Endodermal cell (in vitro differentiated cells): Measurements from ENCODE around the gene NPVF. TPM values are rescaled to one million over a fixed set of nuclear protein-coding genes. Genes with fewer than 3 reads are reported as not detected.

Experiments
- DNase-seq: peaks from one replicate; pipeline ENCODE4 v3.0.0-alpha.2; 2017
- H3K27ac ChIP-seq: 2 replicates; pipeline ENCODE4 v1.5.1; 2013; ENCODE audit warnings: mild to moderate bottlenecking, low read depth, low read length, moderate library complexity
- H3K27me3 ChIP-seq: 2 replicates; pipeline ENCODE4 v1.6.1; 2013; ENCODE audit warnings: mild to moderate bottlenecking, low read length, moderate library complexity; ENCODE audit not compliant: insufficient read depth, control insufficient read depth, poor library complexity, severe bottlenecking
- H3K36me3 ChIP-seq: 2 replicates; pipeline ENCODE4 v1.7.0; 2013; ENCODE audit warnings: mild to moderate bottlenecking, low read length, moderate library complexity; ENCODE audit not compliant: control insufficient read depth, insufficient read depth
- H3K4me1 ChIP-seq: one replicate; pipeline ENCODE4 v1.7.0; 2013; ENCODE audit warnings: low read length; ENCODE audit not compliant: control insufficient read depth, insufficient read depth
- H3K4me3 ChIP-seq: 2 replicates; pipeline ENCODE4 v1.5.1; 2013; ENCODE audit warnings: mild to moderate bottlenecking, low read length, moderate library complexity
- H3K9ac ChIP-seq: 2 replicates; pipeline ENCODE4 v1.6.1; 2013; ENCODE audit warnings: mild to moderate bottlenecking, low read length, moderate library complexity; ENCODE audit not compliant: poor library complexity, severe bottlenecking; ENCODE audit errors: extremely low read depth
- H3K9me3 ChIP-seq: 2 replicates; pipeline ENCODE4 v1.6.1; 2013; ENCODE audit warnings: mild to moderate bottlenecking, low read length, moderate library complexity; ENCODE audit not compliant: control insufficient read depth
- H3K27ac Mint-ChIP-seq: 2 replicates; pipeline ENCODE4 v1.8.0; 2020; ENCODE audit warnings: mixed read lengths
- H3K27me3 Mint-ChIP-seq: 2 replicates; pipeline ENCODE4 v1.8.0; 2021; ENCODE audit warnings: mild to moderate bottlenecking, mixed read lengths; ENCODE audit not compliant: insufficient read depth
- H3K36me3 Mint-ChIP-seq: 2 replicates; pipeline ENCODE4 v1.8.0; 2020; ENCODE audit warnings: low read depth, mixed read lengths
- H3K4me1 Mint-ChIP-seq: 2 replicates; pipeline ENCODE4 v1.8.0; 2020; ENCODE audit warnings: mixed read lengths
- H3K4me3 Mint-ChIP-seq: 2 replicates; pipeline ENCODE4 v1.8.0; 2020; ENCODE audit warnings: mild to moderate bottlenecking, moderate library complexity, mixed read lengths
- H3K9me3 Mint-ChIP-seq: 2 replicates; pipeline ENCODE4 v1.8.0; 2020; ENCODE audit warnings: mild to moderate bottlenecking, mixed read lengths
- WGBS, 2 experiments: methylation state at CpG; one replicate each; pipeline versions ENCODE4 v1.1.5 to v1.1.7; 2013; ENCODE audit warnings: missing lambda C conversion rate in 2 of 2, mixed read lengths in 1 of 2; ENCODE audit not compliant: insufficient coverage in 1 of 2, insufficient read length in 1 of 2; 5-methylcytosine and 5-hydroxymethylcytosine counted together
- total RNA-seq, 2 donors: library from RNA; stranded (reverse); fragmentation: NEBNext Ultra II Directional in 1 of 2; extraction: Animal tissue kit (Norgen Biotek cat#: 25700) in 1 of 2; gene quantifications; 2 replicates in 1 of 2; 3 replicates in 1 of 2; pipeline ENCODE4 v1.2.1, GENCODE V29; 2021
- TF ChIP-seq, protein P1 (sequence below): fragments of 200-600 bp; sonication (generic); conservative IDR thresholded peaks from 2 replicates; pipeline ENCODE4 v1.5.0; 2021; ENCODE audit warnings: antibody characterized with exemption, mild to moderate bottlenecking

The NPVF gene
- total RNA-seq, 2 donors from 2014 or later = not detected

- H3K27me3 ChIP-seq = no peaks in the 10 kb centered on the region
- no peak overlapping the region for H3K4me3 Mint-ChIP-seq
- no peak overlapping the region for H3K4me3 ChIP-seq
- no peaks in the 10 kb centered on the region for H3K4me1 Mint-ChIP-seq
- H3K36me3 ChIP-seq = no peaks in the 10 kb centered on the region
- H3K27ac ChIP-seq = no peak overlapping the region
- no peak for DNase-seq
- TF ChIP-seq, protein P1, sequence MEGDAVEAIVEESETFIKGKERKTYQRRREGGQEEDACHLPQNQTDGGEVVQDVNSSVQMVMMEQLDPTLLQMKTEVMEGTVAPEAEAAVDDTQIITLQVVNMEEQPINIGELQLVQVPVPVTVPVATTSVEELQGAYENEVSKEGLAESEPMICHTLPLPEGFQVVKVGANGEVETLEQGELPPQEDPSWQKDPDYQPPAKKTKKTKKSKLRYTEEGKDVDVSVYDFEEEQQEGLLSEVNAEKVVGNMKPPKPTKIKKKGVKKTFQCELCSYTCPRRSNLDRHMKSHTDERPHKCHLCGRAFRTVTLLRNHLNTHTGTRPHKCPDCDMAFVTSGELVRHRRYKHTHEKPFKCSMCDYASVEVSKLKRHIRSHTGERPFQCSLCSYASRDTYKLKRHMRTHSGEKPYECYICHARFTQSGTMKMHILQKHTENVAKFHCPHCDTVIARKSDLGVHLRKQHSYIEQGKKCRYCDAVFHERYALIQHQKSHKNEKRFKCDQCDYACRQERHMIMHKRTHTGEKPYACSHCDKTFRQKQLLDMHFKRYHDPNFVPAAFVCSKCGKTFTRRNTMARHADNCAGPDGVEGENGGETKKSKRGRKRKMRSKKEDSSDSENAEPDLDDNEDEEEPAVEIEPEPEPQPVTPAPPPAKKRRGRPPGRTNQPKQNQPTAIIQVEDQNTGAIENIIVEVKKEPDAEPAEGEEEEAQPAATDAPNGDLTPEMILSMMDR = no peak
- no peaks in the 10 kb centered on the region for H3K36me3 Mint-ChIP-seq
- H3K4me1 ChIP-seq = no peaks in the 10 kb centered on the region
- peaks cover 2% of the 10 kb centered on the region for H3K27me3 Mint-ChIP-seq
- H3K9ac ChIP-seq = no peak overlapping the region
- H3K9me3 Mint-ChIP-seq = no peaks in the 10 kb centered on the region
- WGBS, 2 experiments = 100% methylated on average over 1 to 2 of the region's 2 CpGs
- no peaks in the 10 kb centered on the region for H3K9me3 ChIP-seq
- no peak overlapping the region for H3K27ac Mint-ChIP-seq
These were observed 7.3 kb downstream of the NPVF start for GRCh38 chr7:25221009-25221408.

- Histone ChIP-seq H3K4me1 (no peaks in the 10 kb centered on the region), H3K9me3 (no peaks in the 10 kb centered on the region), H3K4me3 (no peak overlapping the region), H3K9ac (no peak overlapping the region), H3K27me3 (no peaks in the 10 kb centered on the region), H3K27ac (no peak overlapping the region), H3K36me3 (no peaks in the 10 kb centered on the region)
- H3K4me3 Mint-ChIP-seq = no peak overlapping the region
- H3K27me3 Mint-ChIP-seq = peaks cover 2% of the 10 kb centered on the region
- 90 to 94% methylated on average over 2 to 3 of the region's 3 CpGs for WGBS, 2 experiments
- TF ChIP-seq, protein P1 = no peak
- DNase-seq = no peak
- H3K9me3 Mint-ChIP-seq = no peaks in the 10 kb centered on the region
- no peak overlapping the region for H3K27ac Mint-ChIP-seq
- no peaks in the 10 kb centered on the region for H3K4me1 Mint-ChIP-seq
- H3K36me3 Mint-ChIP-seq = no peaks in the 10 kb centered on the region
These were observed 10.1 kb downstream of the NPVF start for GRCh38 chr7:25218191-25218590.

DNA sequence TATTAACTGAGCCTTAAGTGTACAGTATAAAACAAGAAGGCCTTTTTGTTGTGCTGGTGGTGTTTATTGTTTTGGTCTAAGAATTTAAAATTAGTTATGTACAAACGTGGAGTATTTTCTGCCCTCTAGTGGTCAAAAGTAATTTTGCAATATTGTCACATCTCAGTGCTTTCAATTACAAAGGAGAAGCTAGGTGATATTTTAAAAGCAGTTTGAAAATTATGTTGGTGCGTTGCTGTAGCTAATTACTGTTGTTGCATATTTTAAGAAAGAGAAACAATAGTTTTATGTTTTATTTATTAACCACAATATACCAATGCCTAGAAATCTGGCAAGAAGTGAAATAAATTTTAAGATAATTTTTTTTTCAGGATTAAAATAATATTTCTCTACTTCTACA is 11.4 kb downstream of the NPVF start:
- Mint-ChIP-seq H3K9me3 (peaks cover 4% of the 10 kb centered on the region), H3K27me3 (peaks cover 6% of the 10 kb centered on the region), H3K36me3 (no peaks in the 10 kb centered on the region), H3K4me1 (no peaks in the 10 kb centered on the region), H3K4me3 (no peak overlapping the region), H3K27ac (no peak overlapping the region)
- no peak for DNase-seq
- 10% methylated on average over 2 of the region's 2 CpGs; no CpG with 5 or more reads in 1 of the 2 experiments for WGBS, 2 experiments
- Histone ChIP-seq H3K27me3 (no peaks in the 10 kb centered on the region), H3K4me1 (no peaks in the 10 kb centered on the region), H3K27ac (no peak overlapping the region), H3K9me3 (no peaks in the 10 kb centered on the region), H3K4me3 (no peak overlapping the region), H3K9ac (no peak overlapping the region), H3K36me3 (no peaks in the 10 kb centered on the region)
- TF ChIP-seq, protein P1 = peak; percentile 92
